GM21786 (cell line): ENCODE data around the gene PIGQ.

Experiments
- ATAC-seq: cut with Tn5 transposase; IDR thresholded peaks from one replicate; pipeline ENCODE4 v1.9.1; 2021; ENCODE audit not compliant: unreplicated experiment

Gene PIGQ

GRCh38 chr16:598823-599739 lies 29.3 kb downstream of the PIGQ start:
- ATAC-seq, result no peak

GRCh38 chr16:600781-601180 lies 31.0 kb downstream of the PIGQ start:
- no peak for ATAC-seq

GRCh38 chr16:603933-604332 lies 34.2 kb downstream of the PIGQ start:
- ATAC-seq, result no peak

- ATAC-seq, result no peak
Measured at GRCh38 chr16:606656-607307, 37.0 kb downstream of the PIGQ start.

GRCh38 chr16:608019-608418 lies 38.3 kb downstream of the PIGQ start:
- ATAC-seq, result no peak

- ATAC-seq, result no peak
Measured at GRCh38 chr16:609316-609715, 39.5 kb downstream of the PIGQ start.

- no peak for ATAC-seq
Measured at GRCh38 chr16:609984-610383, 40.2 kb downstream of the PIGQ start.

- no peak for ATAC-seq
Measured at GRCh38 chr16:610513-611381, 41.0 kb downstream of the PIGQ start.

- ATAC-seq, result no peak
Measured at GRCh38 chr16:615122-615521, 45.4 kb downstream of the PIGQ start.

- ATAC-seq, result no peak
Measured at GRCh38 chr16:616733-617586, 47.2 kb downstream of the PIGQ start.

GRCh38 chr16:617855-618254 lies 48.1 kb downstream of the PIGQ start:
- no peak for ATAC-seq

- ATAC-seq, result no peak
Measured at GRCh38 chr16:619476-620100, 49.8 kb downstream of the PIGQ start.

- ATAC-seq, result no peak
Measured at GRCh38 chr16:620700-621525, 51.1 kb downstream of the PIGQ start.

- no peak for ATAC-seq
Measured at GRCh38 chr16:621526-622105, 51.8 kb downstream of the PIGQ start.

GRCh38 chr16:622920-623280 lies 53.1 kb downstream of the PIGQ start:
- no peak for ATAC-seq

- ATAC-seq, result no peak
Measured at GRCh38 chr16:624526-625070, 54.8 kb downstream of the PIGQ start.

GRCh38 chr16:625117-625976 lies 55.6 kb downstream of the PIGQ start:
- no peak for ATAC-seq
